ENCODE results near the gene KLRF1.

- no peak for TF ChIP-seq CTCF (IDR thresholded peaks at IDR 0.05; ENCODE audit: low read length)
- no peak for TF ChIP-seq EZH2 (IDR thresholded peaks at IDR 0.05; ENCODE audit: borderline replicate concordance, low read length)
Observed at GRCh38 chr12:9868311-9868801, 41.1 kb downstream of the KLRF1 start.

All from OCI-LY1 (cell line).